NOMO-1 (cell line): Measurements from ENCODE around the gene PLCL2.
A peak's percentile ranks its signal among the peaks of the same experiment; 100 is the strongest.

Source experiments
- DNase-seq, 2 experiments: peaks; one replicate each; lab custom pipeline; 2025; ENCODE audit not compliant: unreplicated experiment in 2 of 2; lab: John Stamatoyannopoulos, UW

PLCL2 gene

GRCh38 chr3:17038141-17038540 is 153.4 kb downstream of the PLCL2 start:
- DNase-seq: no peak

- DNase-seq: no peak
Measured at GRCh38 chr3:17038900-17039553, 154.3 kb downstream of the PLCL2 start.

- no peak for DNase-seq
Measured at GRCh38 chr3:17039594-17039993, 154.8 kb downstream of the PLCL2 start.

- no peak for DNase-seq
Measured at GRCh38 chr3:17040322-17040989, 155.7 kb downstream of the PLCL2 start.

GRCh38 chr3:17040990-17041377 is 156.2 kb downstream of the PLCL2 start:
- no peak for DNase-seq

- no peak for DNase-seq
Measured at GRCh38 chr3:17044855-17045254, 160.1 kb downstream of the PLCL2 start.

- no peak for DNase-seq
Measured at GRCh38 chr3:17045705-17046104, 160.9 kb downstream of the PLCL2 start.

GRCh38 chr3:17046623-17047022 is 161.9 kb downstream of the PLCL2 start:
- DNase-seq: no peak

GRCh38 chr3:17047162-17047561 is 162.4 kb downstream of the PLCL2 start:
- no peak for DNase-seq

- DNase-seq: no peak
Measured at GRCh38 chr3:17047894-17048293, 163.1 kb downstream of the PLCL2 start.

- peak in 1 of 2 experiments; percentile 11 for DNase-seq
Measured at GRCh38 chr3:17050071-17050470, 165.3 kb downstream of the PLCL2 start.

- no peak for DNase-seq
Measured at GRCh38 chr3:17050506-17050905, 165.8 kb downstream of the PLCL2 start.

- peak; percentile 28 to 68 for DNase-seq
Measured at GRCh38 chr3:17052363-17052762, 167.6 kb downstream of the PLCL2 start.

GRCh38 chr3:17054301-17054981 is 169.7 kb downstream of the PLCL2 start:
- no peak for DNase-seq

- DNase-seq: no peak
Measured at GRCh38 chr3:17054982-17055343, 170.2 kb downstream of the PLCL2 start.

- no peak for DNase-seq
Measured at GRCh38 chr3:17055374-17056276, 170.9 kb downstream of the PLCL2 start.

GRCh38 chr3:17057321-17057720 is 172.6 kb downstream of the PLCL2 start:
- DNase-seq: no peak

- no peak for DNase-seq
Measured at GRCh38 chr3:17059989-17060550, 175.3 kb downstream of the PLCL2 start.

GRCh38 chr3:17061005-17061404 is 176.2 kb downstream of the PLCL2 start:
- no peak for DNase-seq

GRCh38 chr3:17062736-17063135 is 178.0 kb downstream of the PLCL2 start:
- DNase-seq: no peak

- DNase-seq: no peak
Measured at GRCh38 chr3:17063596-17063995, 178.8 kb downstream of the PLCL2 start.
